Skeletal muscle satellite cell (primary cell): ENCODE data around the gene PNPLA6.
A peak's percentile ranks its signal among the peaks of the same experiment; 100 is the strongest.

Experiments used
- H3K27me3 ChIP-seq: 2 replicates; pipeline ENCODE4 v1.7.0; 2013; ENCODE audit warnings: low read length; ENCODE audit not compliant: control insufficient read depth, insufficient read depth
- H3K36me3 ChIP-seq: 2 replicates; pipeline ENCODE4 v1.7.0; 2013; ENCODE audit warnings: mild to moderate bottlenecking, control low read depth, low read length; ENCODE audit not compliant: insufficient read depth
- H3K4me1 ChIP-seq: 2 replicates; pipeline ENCODE4 v1.7.0; 2013; ENCODE audit warnings: low read length; ENCODE audit not compliant: control insufficient read depth, insufficient read depth
- H3K4me2 ChIP-seq: 2 replicates; pipeline ENCODE4 v1.7.0; 2013; ENCODE audit warnings: mild to moderate bottlenecking, low read length
- H3K4me3 ChIP-seq: 2 replicates; pipeline ENCODE4 v1.7.0; 2013; ENCODE audit warnings: low read length
- H3K9ac ChIP-seq: 2 replicates; pipeline ENCODE4 v1.7.0; 2013; ENCODE audit warnings: mild to moderate bottlenecking, low read depth, low read length, moderate library complexity
- H3K9me3 ChIP-seq: replicated peaks from 2 replicates; pipeline ENCODE4 v1.7.0; 2013; ENCODE audit warnings: mild to moderate bottlenecking, control low read depth, low read length

The PNPLA6 gene

DNA sequence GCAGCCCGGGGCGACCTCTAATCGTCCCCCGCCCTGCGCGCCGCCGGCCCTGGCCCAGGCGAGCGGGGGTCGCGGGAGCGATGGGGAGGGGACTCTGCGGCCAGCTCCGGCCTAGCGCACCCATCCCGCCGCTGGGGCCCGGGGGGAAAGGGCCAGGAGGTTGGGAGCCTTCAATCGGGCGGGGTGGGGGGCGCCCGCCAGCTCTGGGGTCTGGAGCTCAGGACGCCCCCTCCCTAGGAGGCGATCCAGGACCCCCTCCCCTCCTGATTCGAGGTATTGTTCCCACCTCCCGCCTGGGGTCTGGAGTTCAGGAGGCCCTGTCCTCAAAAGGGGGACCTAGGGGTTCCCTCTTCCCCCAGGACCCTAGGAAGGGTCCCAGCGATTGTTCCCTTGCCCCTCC, 19.2 kb upstream of the PNPLA6 start:
- Histone ChIP-seq H3K4me1 (peaks cover 15% of the 10 kb centered on the region), H3K9ac (peak overlapping the region; percentile 96), H3K4me3 (peak overlapping the region; percentile 87), H3K36me3 (peaks cover 2% of the 10 kb centered on the region), H3K9me3 (no peaks in the 10 kb centered on the region), H3K4me2 (peak overlapping the region; percentile 96), H3K27me3 (no peaks in the 10 kb centered on the region)

DNA sequence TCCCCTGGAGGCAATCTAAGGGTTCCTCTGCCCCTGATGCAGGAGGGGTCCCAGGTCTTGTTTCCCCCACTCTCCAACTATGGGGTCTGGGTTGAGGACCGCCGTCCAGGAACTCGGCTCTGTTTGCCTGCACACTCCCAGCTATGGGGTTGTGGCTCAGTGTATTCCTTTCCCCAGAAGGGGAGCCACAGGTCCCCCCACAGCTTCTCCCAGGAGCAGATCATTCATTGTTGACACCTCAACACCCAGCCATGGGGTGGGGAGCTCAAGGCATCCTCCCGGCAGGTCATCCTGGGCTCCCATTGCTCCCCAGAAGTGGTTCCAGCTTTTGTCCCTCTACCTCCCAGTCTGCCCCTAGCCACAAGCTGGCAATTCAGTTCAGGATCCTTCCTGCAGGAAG, 18.6 kb upstream of the PNPLA6 start:
- Histone ChIP-seq H3K4me3 (peak overlapping the region; percentile 87), H3K4me2 (peak overlapping the region; percentile 96), H3K27me3 (no peaks in the 10 kb centered on the region), H3K9ac (peak overlapping the region; percentile 96), H3K9me3 (no peaks in the 10 kb centered on the region), H3K36me3 (peaks cover 2% of the 10 kb centered on the region), H3K4me1 (peaks cover 18% of the 10 kb centered on the region)

DNA sequence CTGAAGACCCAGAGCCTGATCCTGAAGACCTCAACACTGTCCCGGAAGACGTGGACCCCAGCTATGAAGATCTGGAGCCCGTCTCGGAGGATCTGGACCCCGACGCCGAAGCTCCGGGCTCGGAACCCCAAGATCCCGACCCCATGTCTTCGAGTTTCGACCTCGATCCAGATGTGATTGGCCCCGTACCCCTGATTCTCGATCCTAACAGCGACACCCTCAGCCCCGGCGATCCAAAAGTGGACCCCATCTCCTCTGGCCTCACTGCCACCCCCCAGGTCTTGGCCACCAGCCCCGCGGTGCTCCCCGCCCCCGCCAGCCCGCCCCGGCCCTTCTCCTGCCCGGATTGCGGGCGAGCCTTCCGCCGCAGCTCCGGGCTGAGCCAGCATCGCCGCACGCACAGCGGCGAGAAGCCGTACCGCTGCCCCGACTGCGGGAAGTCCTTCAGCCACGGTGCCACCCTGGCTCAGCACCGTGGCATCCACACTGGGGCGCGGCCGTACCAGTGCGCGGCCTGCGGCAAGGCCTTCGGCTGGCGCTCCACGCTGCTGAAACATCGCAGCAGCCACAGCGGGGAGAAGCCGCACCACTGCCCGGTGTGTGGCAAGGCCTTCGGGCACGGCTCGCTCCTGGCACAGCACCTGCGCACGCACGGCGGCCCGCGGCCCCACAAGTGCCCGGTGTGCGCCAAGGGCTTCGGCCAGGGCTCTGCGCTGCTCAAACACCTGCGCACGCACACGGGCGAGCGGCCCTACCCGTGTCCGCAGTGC, 16.0 kb upstream of the PNPLA6 start:
- Histone ChIP-seq H3K9me3 (no peaks in the 10 kb centered on the region), H3K27me3 (no peaks in the 10 kb centered on the region), H3K4me2 (no peak overlapping the region), H3K9ac (no peak overlapping the region), H3K4me3 (no peak overlapping the region), H3K36me3 (peaks cover 5% of the 10 kb centered on the region), H3K4me1 (peaks cover 28% of the 10 kb centered on the region)

DNA sequence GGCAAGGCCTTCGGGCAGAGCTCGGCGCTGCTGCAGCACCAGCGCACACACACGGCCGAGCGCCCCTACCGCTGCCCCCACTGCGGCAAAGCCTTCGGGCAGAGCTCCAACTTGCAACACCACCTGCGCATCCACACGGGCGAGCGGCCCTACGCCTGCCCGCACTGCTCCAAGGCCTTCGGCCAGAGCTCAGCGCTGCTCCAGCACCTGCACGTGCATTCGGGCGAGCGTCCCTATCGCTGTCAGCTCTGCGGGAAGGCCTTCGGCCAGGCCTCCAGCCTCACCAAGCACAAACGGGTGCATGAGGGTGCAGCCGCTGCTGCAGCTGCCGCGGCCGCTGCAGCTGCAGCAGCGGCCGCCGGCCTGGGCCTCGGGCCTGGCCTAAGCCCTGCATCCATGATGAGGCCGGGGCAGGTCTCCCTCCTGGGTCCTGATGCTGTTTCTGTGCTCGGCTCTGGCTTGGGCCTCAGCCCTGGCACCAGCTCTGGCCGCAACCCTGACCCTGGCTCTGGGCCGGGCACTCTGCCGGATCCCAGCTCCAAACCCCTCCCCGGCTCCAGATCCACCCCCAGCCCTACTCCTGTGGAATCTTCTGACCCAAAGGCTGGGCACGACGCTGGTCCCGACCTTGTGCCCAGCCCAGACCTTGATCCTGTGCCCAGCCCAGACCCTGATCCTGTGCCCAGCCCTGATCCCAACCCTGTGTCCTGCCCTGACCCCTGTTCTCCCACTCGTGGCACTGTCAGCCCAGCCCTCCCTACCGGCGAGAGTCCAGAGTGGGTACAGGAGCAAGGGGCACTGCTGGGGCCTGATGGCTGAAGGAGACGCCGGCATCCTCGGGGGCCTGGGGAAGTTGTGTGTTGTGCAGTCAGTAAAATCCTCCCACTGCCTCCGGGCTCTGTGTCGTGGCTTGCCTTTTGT, 15.1 kb upstream of the PNPLA6 start:
- H3K27me3 ChIP-seq, result no peaks in the 10 kb centered on the region
- no peak overlapping the region for H3K4me3 ChIP-seq
- no peak overlapping the region for H3K4me2 ChIP-seq
- H3K9me3 ChIP-seq, result no peaks in the 10 kb centered on the region
- peaks cover 24% of the 10 kb centered on the region for H3K4me1 ChIP-seq
- peaks cover 11% of the 10 kb centered on the region for H3K36me3 ChIP-seq
- H3K9ac ChIP-seq, result no peak overlapping the region

DNA sequence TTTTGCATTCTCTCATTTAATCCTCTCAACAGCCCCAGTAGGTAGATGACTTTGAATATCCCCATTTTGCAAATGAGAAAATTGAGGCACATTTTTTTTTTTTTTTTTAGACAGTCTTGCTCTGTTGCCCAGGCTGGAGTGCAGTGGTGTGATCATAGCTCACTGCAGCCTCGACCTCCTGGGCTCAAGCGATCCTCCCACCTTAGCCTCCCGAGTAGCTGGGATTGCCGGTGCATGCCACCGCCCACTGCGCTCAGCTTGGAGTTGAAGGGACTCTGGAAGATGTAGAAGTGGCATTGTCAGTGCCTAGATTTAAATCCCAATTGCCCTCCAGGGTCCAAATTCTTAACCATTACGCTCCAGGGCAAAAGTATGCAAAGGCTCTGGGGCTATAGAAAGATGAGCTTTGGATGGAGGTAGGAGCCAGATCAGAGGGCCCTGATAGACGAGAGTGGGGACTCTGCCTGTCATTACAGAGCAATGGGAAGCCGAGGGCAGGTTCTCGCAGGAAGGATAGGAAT, 13.9 kb upstream of the PNPLA6 start:
- peaks cover 18% of the 10 kb centered on the region for H3K4me1 ChIP-seq
- H3K27me3 ChIP-seq, result no peaks in the 10 kb centered on the region
- peak overlapping the region; percentile 82 for H3K4me3 ChIP-seq
- H3K36me3 ChIP-seq, result peaks cover 17% of the 10 kb centered on the region
- H3K4me2 ChIP-seq, result peak overlapping the region; percentile 92
- H3K9me3 ChIP-seq, result no peaks in the 10 kb centered on the region
- H3K9ac ChIP-seq, result peak overlapping the region; percentile 56

DNA sequence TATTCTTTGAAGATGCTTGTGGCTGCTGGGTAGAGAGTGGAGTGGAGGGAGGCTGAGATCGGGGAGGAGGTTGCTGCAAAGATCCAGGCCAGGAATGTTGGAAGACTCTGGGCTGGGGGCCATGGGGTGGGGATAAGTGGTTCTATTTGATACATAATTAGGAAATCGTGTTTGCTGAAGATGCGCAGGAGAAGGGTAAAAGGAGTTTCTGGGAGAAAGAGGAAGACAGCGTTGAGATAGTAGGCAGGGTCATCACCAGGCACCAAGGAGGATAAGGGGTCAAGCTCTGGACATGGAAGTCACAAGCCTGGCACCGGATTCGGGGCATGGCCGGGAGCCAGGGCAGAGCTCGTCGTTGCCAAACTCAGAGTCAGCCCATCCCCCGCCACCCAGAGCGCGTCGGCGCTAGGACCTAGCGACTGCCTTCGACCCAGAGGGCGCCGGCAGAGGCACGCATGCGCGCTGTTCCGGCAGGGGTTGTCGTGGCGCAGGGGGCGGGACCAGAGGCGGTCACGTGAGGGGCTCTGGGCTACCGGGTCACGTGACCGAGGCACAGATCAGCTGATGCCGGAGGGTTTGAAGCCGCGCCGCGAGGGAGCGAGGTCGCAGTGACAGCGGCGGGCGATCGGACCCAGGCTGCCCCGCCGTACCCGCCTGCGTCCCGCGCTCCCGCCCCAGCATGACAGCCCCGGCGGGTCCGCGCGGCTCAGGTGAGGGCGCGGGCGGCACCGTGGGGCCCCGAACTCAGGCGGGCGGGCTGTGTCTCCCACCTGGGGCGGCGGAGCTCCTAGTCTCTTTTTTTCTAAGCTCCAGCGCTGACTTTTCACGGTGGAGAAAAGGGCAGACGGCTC, 13.2 kb upstream of the PNPLA6 start, which contains the start of gene MCOLN1:
MCOLN1 (plus strand) TSS at position 553 of the 851 bp plus-strand sequence; CDS start at position 680, 127 bp downstream.
- peak within 1 kb of the TSS; percentile 78 for H3K9ac ChIP-seq
- peak within 1 kb of the TSS; percentile 82 for H3K4me3 ChIP-seq
- peaks cover 13% of the 10 kb centered on the region for H3K4me1 ChIP-seq
- H3K4me2 ChIP-seq, result peak within 1 kb of the TSS; percentile 92
- no peaks in the 10 kb centered on the region for H3K27me3 ChIP-seq
- peaks cover 20% of the 10 kb centered on the region for H3K36me3 ChIP-seq
- no peaks in the 10 kb centered on the region for H3K9me3 ChIP-seq

DNA sequence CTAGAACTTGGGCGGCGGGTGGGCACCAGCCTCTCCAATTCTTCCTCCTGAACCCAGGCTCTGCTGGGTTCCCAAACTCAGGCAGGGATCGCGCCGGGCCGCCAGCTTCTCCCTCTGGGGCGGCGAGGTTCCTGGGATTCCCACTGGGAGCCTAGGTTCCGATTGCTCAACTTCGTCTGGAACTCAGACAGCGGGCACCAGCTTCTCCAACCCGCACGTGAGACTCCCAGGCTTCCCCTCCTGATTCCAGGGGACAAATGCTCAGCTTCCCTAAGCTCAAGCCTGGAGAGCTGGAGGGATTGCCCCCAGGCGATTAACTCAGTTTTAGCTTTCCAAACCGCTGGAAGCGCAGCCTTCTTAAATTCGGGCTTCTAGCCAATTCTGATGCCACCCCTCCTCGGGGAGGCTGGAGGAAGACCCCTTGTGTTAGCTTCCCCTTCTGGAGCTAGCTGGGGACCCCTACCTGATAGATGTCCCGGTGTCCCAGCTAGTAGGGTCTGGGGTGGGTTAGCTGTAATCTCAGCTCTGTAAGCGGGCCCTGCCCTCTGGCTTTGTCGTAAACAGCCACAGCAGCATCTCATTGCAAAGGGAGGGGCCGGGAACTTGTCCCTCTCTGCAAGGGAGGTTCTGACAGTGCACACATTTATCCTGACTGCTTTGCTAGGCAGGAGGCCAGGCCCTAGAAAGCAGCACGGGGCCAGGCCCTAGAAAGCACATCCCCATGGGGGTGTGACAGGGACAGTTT, 12.4 kb upstream of the PNPLA6 start:
- no peaks in the 10 kb centered on the region for H3K27me3 ChIP-seq
- peak overlapping the region; percentile 82 for H3K4me3 ChIP-seq
- H3K4me2 ChIP-seq, result peak overlapping the region; percentile 83
- peak overlapping the region; percentile 78 for H3K9ac ChIP-seq
- H3K9me3 ChIP-seq, result no peaks in the 10 kb centered on the region
- peaks cover 21% of the 10 kb centered on the region for H3K36me3 ChIP-seq
- peaks cover 13% of the 10 kb centered on the region for H3K4me1 ChIP-seq

DNA sequence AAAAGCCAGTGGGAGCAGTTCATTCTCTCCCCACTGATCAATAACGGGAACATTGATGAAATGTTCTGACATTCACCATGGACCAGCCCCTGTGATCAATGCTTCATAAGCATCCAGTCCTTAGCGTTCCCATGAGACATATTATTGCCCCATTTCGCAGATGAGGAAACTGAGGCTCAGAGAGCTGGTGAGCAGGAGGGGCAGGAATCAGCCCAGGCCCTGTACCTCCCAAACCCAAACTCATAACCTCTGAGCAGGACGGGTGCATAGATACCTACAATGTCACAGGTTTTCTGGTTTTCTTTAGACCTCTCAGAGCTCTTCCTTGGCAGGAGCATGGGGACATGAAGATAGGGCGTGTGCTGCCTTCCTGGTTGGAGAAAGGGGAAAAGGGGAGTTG, 11.0 kb upstream of the PNPLA6 start:
- peaks cover 35% of the 10 kb centered on the region for H3K36me3 ChIP-seq
- no peaks in the 10 kb centered on the region for H3K27me3 ChIP-seq
- no peak overlapping the region for H3K4me2 ChIP-seq
- H3K4me1 ChIP-seq, result peaks cover 13% of the 10 kb centered on the region
- no peak overlapping the region for H3K9ac ChIP-seq
- H3K9me3 ChIP-seq, result no peaks in the 10 kb centered on the region
- no peak overlapping the region for H3K4me3 ChIP-seq

DNA sequence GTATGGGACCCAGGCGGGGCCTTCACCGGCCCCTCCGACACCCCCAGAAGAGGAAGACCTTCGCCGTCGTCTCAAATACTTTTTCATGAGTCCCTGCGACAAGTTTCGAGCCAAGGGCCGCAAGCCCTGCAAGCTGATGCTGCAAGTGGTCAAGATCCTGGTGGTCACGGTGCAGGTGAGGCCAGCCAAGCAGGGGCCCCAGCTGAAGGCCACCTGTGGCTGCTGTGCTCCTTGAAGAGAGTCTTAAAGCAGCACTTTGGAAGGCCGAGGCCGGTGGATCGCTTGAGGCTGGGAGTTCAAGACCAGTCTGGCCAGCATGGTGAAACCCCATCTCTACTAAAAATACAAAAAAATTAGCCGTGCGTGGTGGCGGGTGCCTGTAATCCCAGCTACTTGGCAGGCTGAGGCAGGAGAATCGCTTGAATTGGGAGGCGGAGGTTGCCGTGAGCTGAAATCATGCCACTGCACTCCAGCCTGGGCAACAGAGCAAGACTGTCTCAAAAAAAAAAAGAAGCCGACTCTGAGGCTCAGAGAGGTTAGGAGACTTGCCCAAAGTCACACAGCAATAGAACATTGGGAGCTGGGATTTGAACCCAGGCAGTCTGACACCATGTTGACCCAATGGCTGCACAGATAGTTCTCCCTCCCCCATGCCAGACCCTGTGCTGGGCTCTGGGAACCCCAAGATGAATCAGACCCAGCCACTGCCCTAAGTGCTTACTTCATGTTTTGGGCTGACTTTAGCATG, 10.4 kb upstream of the PNPLA6 start:
- no peaks in the 10 kb centered on the region for H3K9me3 ChIP-seq
- no peak overlapping the region for H3K4me3 ChIP-seq
- H3K4me1 ChIP-seq, result peaks cover 13% of the 10 kb centered on the region
- no peak overlapping the region for H3K4me2 ChIP-seq
- no peak overlapping the region for H3K9ac ChIP-seq
- H3K36me3 ChIP-seq, result peaks cover 37% of the 10 kb centered on the region
- H3K27me3 ChIP-seq, result no peaks in the 10 kb centered on the region
